Stimulated activated CD4-positive, alpha-beta T cell treated with anti-CD3 and anti-CD28 coated beads, Interleukin-4, amount 100 ng/mL, for 48 hours (primary cell): ENCODE measurements around the gene CCDC181.
"Not testable (repeated sequence)": the region's sequence is repeated elsewhere in the genome, so short reads cannot be mapped to it uniquely, and the experiment has no call there.

Experiments
- DNase-seq, 2 donors: peaks; one replicate each; pipeline ENCODE4 v3.0.0-alpha.2; 2020; ENCODE audit warnings: low read depth in 2 of 2

The CCDC181 gene

GRCh38 chr1:169427081-169427641 is at the start of gene CCDC181:
TSS of gene CCDC181 (minus strand) at chr1:169427474. CDS start at chr1:169424927, 2,547 bp downstream.
- DNase-seq = peak; percentile 40 to 46

GRCh38 chr1:169475806-169476387 is 48.6 kb upstream of the CCDC181 start:
- no peak for DNase-seq

- no peak for DNase-seq
Observed at GRCh38 chr1:169474302-169474995, 47.2 kb upstream of the CCDC181 start.

- no peak for DNase-seq
Observed at GRCh38 chr1:169473347-169473746, 46.1 kb upstream of the CCDC181 start.

GRCh38 chr1:169472738-169473137 is 45.5 kb upstream of the CCDC181 start:
- DNase-seq = no peak

GRCh38 chr1:169468982-169469381 is 41.7 kb upstream of the CCDC181 start:
- DNase-seq = no peak

GRCh38 chr1:169466259-169467230 is 39.3 kb upstream of the CCDC181 start:
- DNase-seq = no peak

GRCh38 chr1:169465281-169465680 is 38.0 kb upstream of the CCDC181 start:
- DNase-seq = no peak

- no peak for DNase-seq
Observed at GRCh38 chr1:169462385-169462784, 35.1 kb upstream of the CCDC181 start.

GRCh38 chr1:169461390-169462000 is 34.2 kb upstream of the CCDC181 start:
- DNase-seq = no peak

GRCh38 chr1:169460191-169460833 is 33.0 kb upstream of the CCDC181 start:
- no peak for DNase-seq

- DNase-seq = no peak
Observed at GRCh38 chr1:169457443-169457842, 30.2 kb upstream of the CCDC181 start.

- no peak for DNase-seq
Observed at GRCh38 chr1:169456029-169456428, 28.8 kb upstream of the CCDC181 start.

GRCh38 chr1:169452921-169453320 is 25.6 kb upstream of the CCDC181 start:
- no peak for DNase-seq

GRCh38 chr1:169451218-169451824 is 24.0 kb upstream of the CCDC181 start:
- no peak for DNase-seq

GRCh38 chr1:169443923-169444322 is 16.6 kb upstream of the CCDC181 start:
- no peak for DNase-seq

- no peak for DNase-seq
Observed at GRCh38 chr1:169426174-169426705, 1.0 kb downstream of the CCDC181 start.

- no peak for DNase-seq
Observed at GRCh38 chr1:169421309-169421708, 6.0 kb downstream of the CCDC181 start.

- DNase-seq = no peak
Observed at GRCh38 chr1:169414952-169415351, 12.3 kb downstream of the CCDC181 start.

GRCh38 chr1:169408340-169408739 is 18.9 kb downstream of the CCDC181 start:
- DNase-seq = not testable (repeated sequence)
